ENCODE results near the gene MRPS7. TPM values are rescaled to one million over a fixed set of nuclear protein-coding genes. Genes with fewer than 3 reads are reported as not detected.
A peak's percentile ranks its signal among the peaks of the same experiment; 100 is the strongest.

The MRPS7 gene
- total and polyA plus RNA-seq, 10 of the 15 experiments (the other 5 are each of a cell fraction or from before 2014, with no cell fraction given): 88.4 to 217 (median 109) TPM

- peak; percentile 79 for TF ChIP-seq DPF2 (IDR thresholded peaks at IDR 0.05)
- TF ChIP-seq ZSCAN29 (IDR thresholded peaks at IDR 0.05): no peak
- TF ChIP-seq PBX3 (IDR thresholded peaks at IDR 0.05; ENCODE audit: insufficient replicate concordance, low read depth, low read length): peak; percentile 56
- TF ChIP-seq IKZF2 (IDR thresholded peaks at IDR 0.05): peak; percentile 72 to 78
- no peak for TF ChIP-seq HSF1 (IDR thresholded peaks at IDR 0.05; ENCODE audit: low read depth, low read length)
- peak; percentile 45; the same call in 1 of the 2 replicates for TF ChIP-seq CBFB (IDR thresholded peaks at IDR 0.05; ENCODE audit: low read depth)
- TF ChIP-seq CREB1 (IDR thresholded peaks at IDR 0.05; ENCODE audit: low read depth): 0 out of 2 replicates have a peak, but pooled peaks have one; percentile 30
- TF ChIP-seq NR2C1 (IDR thresholded peaks at IDR 0.05): no peak
- TF ChIP-seq HCFC1 (IDR thresholded peaks at IDR 0.05; ENCODE audit: low read length): no peak
- peak in 1 of 2 experiments; percentile 30; a peak in 1 of 4 replicates for TF ChIP-seq ETV6 (conservative IDR thresholded peaks at IDR 0.05 in 1 of 2, IDR thresholded peaks at IDR 0.05 in 1 of 2; ENCODE audit: borderline replicate concordance in 1 of 2, low read depth in 1 of 2)
- no peak for TF ChIP-seq FOXK2 (IDR thresholded peaks at IDR 0.05)
- no peak for TF ChIP-seq STAT1 (conservative IDR thresholded peaks at IDR 0.05)
- TF ChIP-seq JUND (IDR thresholded peaks at IDR 0.05; ENCODE audit: low read depth, low read length): 0 out of 2 replicates have a peak, but pooled peaks have one; percentile 54
- peak; percentile 67 for TF ChIP-seq BCL11A (IDR thresholded peaks at IDR 0.05; ENCODE audit: low read depth, low read length)
- peak; percentile 74 for TF ChIP-seq IKZF1 (conservative IDR thresholded peaks at IDR 0.05)
- TF ChIP-seq PAX8 (IDR thresholded peaks at IDR 0.05): no peak
- no peak for TF ChIP-seq BCLAF1 (IDR thresholded peaks at IDR 0.05)
- no peak for TF ChIP-seq SMARCA5 (IDR thresholded peaks at IDR 0.05)
- TF ChIP-seq NR2F1 (conservative IDR thresholded peaks at IDR 0.05): 0 out of 2 replicates have a peak, but pooled peaks have one; percentile 30
- no peak for TF ChIP-seq USF1 (IDR thresholded peaks at IDR 0.05; ENCODE audit: borderline replicate concordance, extremely low read length, insufficient read depth, low read depth, low read length)
- no peak for TF ChIP-seq REST (IDR thresholded peaks at IDR 0.05; ENCODE audit: low read depth, low read length)
Measured at GRCh38 chr17:75315541-75316243, 54.0 kb downstream of the MRPS7 start (continued).
